Esophagus squamous epithelium (tissue), 5 donors: ENCODE data around the gene PLXND1. TPM values are rescaled to one million over a fixed set of nuclear protein-coding genes. Genes with fewer than 3 reads are reported as not detected.
A peak's percentile ranks its signal among the peaks of the same experiment; 100 is the strongest.

ENCODE experiments used
- DNase-seq: peaks from one replicate; lab custom pipeline; 2025; lab: John Stamatoyannopoulos, UW
- H3K27ac ChIP-seq, 4 donors: fragments of 200-600 bp; sonication (generic); one replicate each; pipeline ENCODE4 v1.5.1; 2016 to 2019; ENCODE audit warnings: mild to moderate bottlenecking in 1 of 4
- H3K27me3 ChIP-seq, 4 donors: fragments of 200-600 bp; sonication (generic); 1 replicate in 3 of 4; 2 replicates in 1 of 4; pipeline versions ENCODE4 v1.5.1 to v1.6.0; 2017 to 2021; ENCODE audit warnings: antibody characterized with exemption in 1 of 4
- H3K36me3 ChIP-seq, 3 donors: fragments of 200-600 bp; sonication (generic); one replicate each; pipeline ENCODE4 v1.5.1; 2016 to 2019
- H3K4me1 ChIP-seq, 3 donors: fragments of 200-600 bp; sonication (generic); one replicate each; pipeline ENCODE4 v1.5.1; 2017 to 2019
- H3K4me3 ChIP-seq, 4 donors: fragments of 200-600 bp; sonication (generic); 1 replicate in 3 of 4; 2 replicates in 1 of 4; pipeline ENCODE4 v1.5.1; 2016 to 2019; ENCODE audit warnings: mild to moderate bottlenecking in 2 of 4, moderate library complexity in 1 of 4
- H3K9me3 ChIP-seq, 3 donors: fragments of 200-600 bp; sonication (generic); one replicate each; pipeline ENCODE4 v1.5.1; 2016 to 2019
- CTCF ChIP-seq, 6 experiments: fragments of 450-650 bp in 4 of 6; fragments of 200-600 bp in 2 of 6; sonication (generic) in 2 of 6; IDR thresholded peaks; one replicate each; pipeline ENCODE4 v1.5.1; 2016 to 2019; ENCODE audit warnings: antibody characterized with exemption in 6 of 6, mild to moderate bottlenecking in 4 of 6, moderate library complexity in 4 of 6
- POLR2A ChIP-seq, 4 donors: fragments of 450-650 bp; IDR thresholded peaks; one replicate each; pipeline ENCODE4 v1.6.1; 2017; ENCODE audit warnings: antibody characterized with exemption in 4 of 4, mild to moderate bottlenecking in 4 of 4, moderate library complexity in 3 of 4
- WGBS, 2 donors: methylation state at CpG; one replicate each; pipeline ENCODE4 v1.1.5; 2018; 5-methylcytosine and 5-hydroxymethylcytosine counted together
- intact Hi-C: fragments of 100-400 bp; cut with DNase I; formaldehyde crosslinking; loops from one replicate; pipeline ENCODE4 v1.15.0; 2022
- total RNA-seq, 4 donors: library from RNA; depleted of rRNA; stranded (reverse); fragments of >200 nt; gene quantifications; one replicate each; pipeline ENCODE4 v1.1.0, GENCODE V29; 2016
- donor health status: DM: yes; HTN: yes; CAD: no.

PLXND1 gene
- total RNA-seq, 4 donors from 2014 or later, result 4.5 to 66.0 (median 24.4) TPM

GRCh38 chr3:129619726-129620162 is 13.3 kb upstream of the PLXND1 start:
- H3K27ac ChIP-seq, result peak overlapping the region; percentile 16 to 67 (median 44)
- DNase-seq, result no peak
- WGBS, 2 donors, result no CpG with 5 or more reads among the region's 6 CpGs
- no peaks in the 10 kb centered on the region for H3K36me3 ChIP-seq
- peaks cover 9 to 96% (median 52%) of the 10 kb centered on the region in 3 donors for H3K4me1 ChIP-seq
- H3K27me3 ChIP-seq, result no peaks in the 10 kb centered on the region
- intact Hi-C loops, result loop anchor here (10.0 kb wide), 1 partner anchor 475 kb away; no protein-coding TSS in a partner anchor
- no peak overlapping the region for H3K4me3 ChIP-seq
- H3K9me3 ChIP-seq, result no peaks in the 10 kb centered on the region
- no peak for TF ChIP-seq CTCF (IDR thresholded peaks at IDR 0.05)
- no peak for TF ChIP-seq POLR2A (IDR thresholded peaks at IDR 0.05)

GRCh38 chr3:129618901-129619671 is 12.6 kb upstream of the PLXND1 start:
- WGBS, 2 donors, result 46 to 80% methylated on average over 7 to 11 of the region's 23 CpGs
- H3K27ac ChIP-seq, result peak overlapping the region; percentile 16 to 67 (median 44)
- no peak for DNase-seq
- H3K9me3 ChIP-seq, result no peaks in the 10 kb centered on the region
- peaks cover 9 to 96% (median 55%) of the 10 kb centered on the region in 3 donors for H3K4me1 ChIP-seq
- H3K4me3 ChIP-seq, result no peak overlapping the region
- no peak for TF ChIP-seq POLR2A (IDR thresholded peaks at IDR 0.05)
- no peaks in the 10 kb centered on the region for H3K27me3 ChIP-seq
- no peaks in the 10 kb centered on the region for H3K36me3 ChIP-seq
- intact Hi-C loops, result no loop called here

- intact Hi-C loops, result no loop called here
- DNase-seq, result no peak
- WGBS, 2 donors, result 62 to 70% methylated on average over 10 to 13 of the region's 15 CpGs
- no peaks in the 10 kb centered on the region for H3K27me3 ChIP-seq
- no peaks in the 10 kb centered on the region for H3K9me3 ChIP-seq
- TF ChIP-seq POLR2A (IDR thresholded peaks at IDR 0.05) (no peak), CTCF (IDR thresholded peaks at IDR 0.05) (no peak)
- no peak overlapping the region for H3K4me3 ChIP-seq
- H3K4me1 ChIP-seq, result peaks cover 5 to 91% (median 50%) of the 10 kb centered on the region in 3 donors
- H3K36me3 ChIP-seq, result no peaks in the 10 kb centered on the region
- H3K27ac ChIP-seq, result peak overlapping the region; percentile 16 to 67 (median 44)
Observed at GRCh38 chr3:129618186-129618820, 11.8 kb upstream of the PLXND1 start.

GRCh38 chr3:129617381-129618185 is 11.1 kb upstream of the PLXND1 start:
- no peaks in the 10 kb centered on the region for H3K9me3 ChIP-seq
- H3K27ac ChIP-seq, result peak overlapping the region in 3 of 4 donors; percentile 46 to 82 (median 69)
- intact Hi-C loops, result no loop called here
- peaks cover 0 to 91% (median 44%) of the 10 kb centered on the region in 3 donors for H3K4me1 ChIP-seq
- 75 to 83% methylated on average over 2 to 5 of the region's 12 CpGs for WGBS, 2 donors
- no peak for DNase-seq
- no peaks in the 10 kb centered on the region for H3K27me3 ChIP-seq
- TF ChIP-seq CTCF (IDR thresholded peaks at IDR 0.05) (no peak), POLR2A (IDR thresholded peaks at IDR 0.05) (no peak)
- H3K36me3 ChIP-seq, result no peaks in the 10 kb centered on the region
- no peak overlapping the region for H3K4me3 ChIP-seq

- Histone ChIP-seq H3K27ac (peak overlapping the region; percentile 46 to 82 (median 66)), H3K4me3 (no peak overlapping the region), H3K36me3 (no peaks in the 10 kb centered on the region), H3K27me3 (no peaks in the 10 kb centered on the region), H3K9me3 (no peaks in the 10 kb centered on the region), H3K4me1 (peaks cover 0 to 91% (median 45%) of the 10 kb centered on the region in 3 donors)
- intact Hi-C loops, result no loop called here
- TF ChIP-seq POLR2A (IDR thresholded peaks at IDR 0.05) (no peak), CTCF (IDR thresholded peaks at IDR 0.05) (no peak)
- no peak for DNase-seq
- 22 to 43% methylated on average over 5 of the region's 5 CpGs for WGBS, 2 donors
Observed at GRCh38 chr3:129616713-129617112, 10.2 kb upstream of the PLXND1 start.
